Measurements from ENCODE around the gene STXBP5. TPM values are rescaled to one million over a fixed set of nuclear protein-coding genes. Genes with fewer than 3 reads are reported as not detected.

Gene STXBP5
- polyA plus RNA-seq, 4 donors = 16.6 to 18.3 (median 17.1) TPM

- DNase-seq (ENCODE audit: low read depth in 4 of 4, low spot score in 3 of 4) = no peak
Observed at GRCh38 chr6:147282566-147282959, 78.3 kb downstream of the STXBP5 start.

- peak in 3 of 4 donors; percentile 8 to 42 (median 10) for DNase-seq (ENCODE audit: low read depth in 4 of 4, low spot score in 3 of 4)
Observed at GRCh38 chr6:147283460-147283859, 79.2 kb downstream of the STXBP5 start.

- peak in 3 of 4 donors; percentile 12 to 22 (median 16) for DNase-seq (ENCODE audit: low read depth in 4 of 4, low spot score in 3 of 4)
Observed at GRCh38 chr6:147285087-147285855, 81.1 kb downstream of the STXBP5 start.

- DNase-seq (ENCODE audit: low read depth in 4 of 4, low spot score in 3 of 4) = no peak
Observed at GRCh38 chr6:147287869-147288271, 83.7 kb downstream of the STXBP5 start.

- no peak for DNase-seq (ENCODE audit: low read depth in 4 of 4, low spot score in 3 of 4)
Observed at GRCh38 chr6:147297124-147297523, 92.9 kb downstream of the STXBP5 start.

GRCh38 chr6:147297663-147298316 is 93.6 kb downstream of the STXBP5 start:
- DNase-seq (ENCODE audit: low read depth in 4 of 4, low spot score in 3 of 4) = no peak

- DNase-seq (ENCODE audit: low read depth in 4 of 4, low spot score in 3 of 4) = no peak
Observed at GRCh38 chr6:147298461-147298860, 94.2 kb downstream of the STXBP5 start.

- no peak for DNase-seq (ENCODE audit: low read depth in 4 of 4, low spot score in 3 of 4)
Observed at GRCh38 chr6:147299035-147299434, 94.8 kb downstream of the STXBP5 start.

GRCh38 chr6:147301070-147301469 is 96.9 kb downstream of the STXBP5 start:
- no peak for DNase-seq (ENCODE audit: low read depth in 4 of 4, low spot score in 3 of 4)

- DNase-seq (ENCODE audit: low read depth in 4 of 4, low spot score in 3 of 4) = no peak
Observed at GRCh38 chr6:147304016-147304415, 99.8 kb downstream of the STXBP5 start.

- DNase-seq (ENCODE audit: low read depth in 4 of 4, low spot score in 3 of 4) = no peak
Observed at GRCh38 chr6:147310521-147310920, 106.3 kb downstream of the STXBP5 start.

- no peak for DNase-seq (ENCODE audit: low read depth in 4 of 4, low spot score in 3 of 4)
Observed at GRCh38 chr6:147311218-147311617, 107.0 kb downstream of the STXBP5 start.

GRCh38 chr6:147321260-147321659 is 117.0 kb downstream of the STXBP5 start:
- no peak for DNase-seq (ENCODE audit: low read depth in 4 of 4, low spot score in 3 of 4)

GRCh38 chr6:147322299-147323162 is 118.3 kb downstream of the STXBP5 start:
- no peak for DNase-seq (ENCODE audit: low read depth in 4 of 4, low spot score in 3 of 4)

- DNase-seq (ENCODE audit: low read depth in 4 of 4, low spot score in 3 of 4) = no peak
Observed at GRCh38 chr6:147325557-147325956, 121.3 kb downstream of the STXBP5 start.

- no peak for DNase-seq (ENCODE audit: low read depth in 4 of 4, low spot score in 3 of 4)
Observed at GRCh38 chr6:147331401-147331800, 127.2 kb downstream of the STXBP5 start.

- DNase-seq (ENCODE audit: low read depth in 4 of 4, low spot score in 3 of 4) = no peak
Observed at GRCh38 chr6:147337921-147338320, 133.7 kb downstream of the STXBP5 start.

GRCh38 chr6:147341486-147341885 is 137.3 kb downstream of the STXBP5 start:
- DNase-seq (ENCODE audit: low read depth in 4 of 4, low spot score in 3 of 4) = peak; percentile 10 to 29 (median 22)

GRCh38 chr6:147345902-147346301 is 141.7 kb downstream of the STXBP5 start:
- no peak for DNase-seq (ENCODE audit: low read depth in 4 of 4, low spot score in 3 of 4)

- no peak for DNase-seq (ENCODE audit: low read depth in 4 of 4, low spot score in 3 of 4)
Observed at GRCh38 chr6:147347179-147347881, 143.1 kb downstream of the STXBP5 start.
